ENCODE results near the gene SEC24D. TPM values are rescaled to one million over a fixed set of nuclear protein-coding genes. Genes with fewer than 3 reads are reported as not detected.

Gene SEC24D
- total and polyA plus RNA-seq, 2 of the 8 experiments (the other 6 are each of a cell fraction or from before 2014, with no cell fraction given), result 28.9 to 91.6 TPM

DNA sequence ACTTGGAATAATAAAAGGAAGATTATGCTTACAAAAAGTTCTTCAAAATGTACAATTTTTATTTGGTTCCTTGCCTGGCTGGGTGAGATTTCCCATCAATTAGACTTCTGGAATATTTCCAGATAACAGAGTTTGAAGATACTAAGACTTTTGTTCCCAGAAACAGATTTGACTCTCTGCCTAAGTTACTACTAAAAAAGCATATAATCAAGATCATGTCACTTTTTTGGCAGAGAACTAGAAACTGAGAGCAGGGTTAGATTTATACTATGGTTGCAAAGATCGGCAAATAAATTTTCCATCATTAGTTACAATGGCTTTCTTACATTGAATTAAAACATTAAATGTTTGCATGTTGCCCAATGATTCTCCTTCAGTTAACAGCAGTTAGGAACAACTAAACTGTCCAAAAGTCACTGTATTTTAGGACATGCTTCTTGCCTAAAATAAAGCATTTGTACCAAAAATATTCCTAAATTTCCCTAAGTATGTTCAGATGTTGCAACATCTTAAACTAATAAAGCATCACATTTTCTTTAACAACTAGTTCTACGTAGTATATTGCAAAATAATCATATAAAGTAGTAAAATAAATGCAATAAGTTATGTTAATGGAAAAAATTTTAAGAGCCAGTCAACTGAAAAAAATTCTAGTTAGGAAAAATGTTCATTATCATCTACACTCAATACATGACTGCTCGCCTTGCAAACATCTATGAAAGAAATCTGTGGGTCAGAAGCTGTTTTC, 73.0 kb downstream of the SEC24D start (continued):
- TF ChIP-seq USF2 (IDR thresholded peaks at IDR 0.05; ENCODE audit: low read length), result no peak
